Ishikawa (cell line): Measurements from ENCODE around the gene ANTXR1.

ENCODE experiments used
- CEBPB ChIP-seq: IDR thresholded peaks from 2 replicates; pipeline ENCODE4 v1.6.1; 2012
- CREB1 ChIP-seq: IDR thresholded peaks from 2 replicates; pipeline ENCODE4 v1.6.1; 2012; ENCODE audit warnings: low read depth
- EGR1 ChIP-seq: IDR thresholded peaks from 2 replicates; pipeline ENCODE4 v1.6.1; 2012
- EP300 ChIP-seq: IDR thresholded peaks from 2 replicates; pipeline ENCODE4 v1.6.1; 2012; ENCODE audit warnings: borderline replicate concordance
- FOXM1 ChIP-seq: IDR thresholded peaks from 2 replicates; pipeline ENCODE4 v1.6.1; 2012; ENCODE audit warnings: low read depth, borderline replicate concordance
- MAX ChIP-seq: IDR thresholded peaks from 2 replicates; pipeline ENCODE4 v1.6.1; 2012
- NFIC ChIP-seq: IDR thresholded peaks from 2 replicates; pipeline ENCODE4 v1.6.1; 2012
- RAD21 ChIP-seq: IDR thresholded peaks from 2 replicates; pipeline ENCODE4 v1.6.1; 2012; ENCODE audit warnings: low read depth
- REST ChIP-seq: IDR thresholded peaks from 2 replicates; pipeline ENCODE4 v1.6.1; 2012; ENCODE audit warnings: low read depth, mild to moderate bottlenecking
- TAF1 ChIP-seq: IDR thresholded peaks from 2 replicates; pipeline ENCODE4 v1.6.1; 2012; ENCODE audit warnings: low read depth, mild to moderate bottlenecking
- TCF12 ChIP-seq: IDR thresholded peaks from 2 replicates; pipeline ENCODE4 v1.6.1; 2012; ENCODE audit warnings: low read depth
- TEAD4 ChIP-seq: IDR thresholded peaks from 2 replicates; pipeline ENCODE4 v1.6.1; 2012
- YY1 ChIP-seq: IDR thresholded peaks from 2 replicates; pipeline ENCODE4 v1.6.1; 2012; ENCODE audit warnings: low read depth
- ZBTB7A ChIP-seq: IDR thresholded peaks from 2 replicates; pipeline ENCODE4 v1.6.1; 2012; ENCODE audit warnings: low read depth
- TF ChIP-seq, protein P1 (sequence below): IDR thresholded peaks from 2 replicates; pipeline ENCODE4 v1.6.1; 2012

ANTXR1 gene

GRCh38 chr2:69209482-69209881, 196.5 kb downstream of the ANTXR1 start:
- TF ChIP-seq ZBTB7A, result no peak
- TF ChIP-seq NFIC, result no peak
- TF ChIP-seq EP300, result no peak
- no peak for TF ChIP-seq YY1
- no peak for TF ChIP-seq CEBPB
- TF ChIP-seq EGR1, result no peak
- TF ChIP-seq FOXM1, result no peak
- TF ChIP-seq REST, result no peak
- TF ChIP-seq TEAD4, result no peak
- no peak for TF ChIP-seq RAD21
- TF ChIP-seq, protein P1, sequence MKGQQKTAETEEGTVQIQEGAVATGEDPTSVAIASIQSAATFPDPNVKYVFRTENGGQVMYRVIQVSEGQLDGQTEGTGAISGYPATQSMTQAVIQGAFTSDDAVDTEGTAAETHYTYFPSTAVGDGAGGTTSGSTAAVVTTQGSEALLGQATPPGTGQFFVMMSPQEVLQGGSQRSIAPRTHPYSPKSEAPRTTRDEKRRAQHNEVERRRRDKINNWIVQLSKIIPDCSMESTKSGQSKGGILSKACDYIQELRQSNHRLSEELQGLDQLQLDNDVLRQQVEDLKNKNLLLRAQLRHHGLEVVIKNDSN, result no peak
- no peak for TF ChIP-seq CREB1
- TF ChIP-seq TAF1, result no peak
- no peak for TF ChIP-seq TCF12
- no peak for TF ChIP-seq MAX

GRCh38 chr2:69210385-69210784, 197.4 kb downstream of the ANTXR1 start:
- no peak for TF ChIP-seq NFIC
- TF ChIP-seq YY1, result no peak
- no peak for TF ChIP-seq EGR1
- TF ChIP-seq MAX, result no peak
- no peak for TF ChIP-seq CEBPB
- no peak for TF ChIP-seq TAF1
- TF ChIP-seq FOXM1, result no peak
- TF ChIP-seq ZBTB7A, result no peak
- TF ChIP-seq, protein P1, result no peak
- no peak for TF ChIP-seq REST
- no peak for TF ChIP-seq CREB1
- no peak for TF ChIP-seq EP300
- no peak for TF ChIP-seq TEAD4

GRCh38 chr2:69211048-69211447, 198.1 kb downstream of the ANTXR1 start:
- TF ChIP-seq TAF1 (no peak), NFIC (no peak), CREB1 (no peak), ZBTB7A (no peak), MAX (no peak), FOXM1 (no peak), RAD21 (no peak), TCF12 (no peak), REST (no peak), EGR1 (no peak)
- TF ChIP-seq, protein P1, result no peak

- TF ChIP-seq MAX, result no peak
- TF ChIP-seq NFIC, result no peak
Observed at GRCh38 chr2:69211686-69212085, 198.7 kb downstream of the ANTXR1 start.
